GM13977 (cell line): ENCODE data around the gene AFAP1.

Experiments used
- DNase-seq: peaks from one replicate; pipeline ENCODE4 v3.0.0; 2012; ENCODE audit warnings: low spot score
- in situ Hi-C: fragments of 300-500 bp; cut with MboI; formaldehyde crosslinking; loops from one replicate; pipeline ENCODE4 v1.12.0; 2022; ENCODE audit warnings: low sequenced_read_pairs, low pct_unique_long_range_greater_than_20kb, mixed read lengths, inconsistent platforms; ENCODE audit not compliant: unreplicated experiment
- TF ChIP-seq, protein P1 (sequence below): IDR thresholded peaks from 2 replicates; pipeline ENCODE4 v1.5.1; 2012; ENCODE audit warnings: mild to moderate bottlenecking, control low read depth; ENCODE audit not compliant: insufficient read depth; ENCODE audit errors: extremely low read depth, missing control alignments

The AFAP1 gene

DNA sequence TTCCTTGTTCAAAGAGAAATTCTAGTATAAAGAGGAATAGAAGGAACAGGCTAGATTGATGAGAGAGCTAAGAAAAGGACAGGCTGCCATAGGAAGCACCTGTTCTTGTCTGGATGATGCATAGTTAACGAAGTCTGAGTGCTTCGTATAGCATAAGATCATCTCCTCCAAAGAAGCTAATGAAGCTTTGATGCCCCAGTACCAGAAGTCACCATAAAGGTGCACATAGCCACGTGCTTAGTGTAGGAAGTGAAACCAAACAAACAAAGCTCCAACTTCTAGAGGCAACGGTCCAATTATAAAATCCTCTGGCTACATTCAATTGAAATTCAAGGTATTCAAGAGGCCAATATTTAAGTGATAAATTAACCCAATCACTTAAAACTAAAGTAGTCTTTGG lies 31.0 kb downstream of the AFAP1 start:
- no peak for DNase-seq
- TF ChIP-seq, protein P1, sequence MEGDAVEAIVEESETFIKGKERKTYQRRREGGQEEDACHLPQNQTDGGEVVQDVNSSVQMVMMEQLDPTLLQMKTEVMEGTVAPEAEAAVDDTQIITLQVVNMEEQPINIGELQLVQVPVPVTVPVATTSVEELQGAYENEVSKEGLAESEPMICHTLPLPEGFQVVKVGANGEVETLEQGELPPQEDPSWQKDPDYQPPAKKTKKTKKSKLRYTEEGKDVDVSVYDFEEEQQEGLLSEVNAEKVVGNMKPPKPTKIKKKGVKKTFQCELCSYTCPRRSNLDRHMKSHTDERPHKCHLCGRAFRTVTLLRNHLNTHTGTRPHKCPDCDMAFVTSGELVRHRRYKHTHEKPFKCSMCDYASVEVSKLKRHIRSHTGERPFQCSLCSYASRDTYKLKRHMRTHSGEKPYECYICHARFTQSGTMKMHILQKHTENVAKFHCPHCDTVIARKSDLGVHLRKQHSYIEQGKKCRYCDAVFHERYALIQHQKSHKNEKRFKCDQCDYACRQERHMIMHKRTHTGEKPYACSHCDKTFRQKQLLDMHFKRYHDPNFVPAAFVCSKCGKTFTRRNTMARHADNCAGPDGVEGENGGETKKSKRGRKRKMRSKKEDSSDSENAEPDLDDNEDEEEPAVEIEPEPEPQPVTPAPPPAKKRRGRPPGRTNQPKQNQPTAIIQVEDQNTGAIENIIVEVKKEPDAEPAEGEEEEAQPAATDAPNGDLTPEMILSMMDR: no peak
- in situ Hi-C loops: no loop called here

DNA sequence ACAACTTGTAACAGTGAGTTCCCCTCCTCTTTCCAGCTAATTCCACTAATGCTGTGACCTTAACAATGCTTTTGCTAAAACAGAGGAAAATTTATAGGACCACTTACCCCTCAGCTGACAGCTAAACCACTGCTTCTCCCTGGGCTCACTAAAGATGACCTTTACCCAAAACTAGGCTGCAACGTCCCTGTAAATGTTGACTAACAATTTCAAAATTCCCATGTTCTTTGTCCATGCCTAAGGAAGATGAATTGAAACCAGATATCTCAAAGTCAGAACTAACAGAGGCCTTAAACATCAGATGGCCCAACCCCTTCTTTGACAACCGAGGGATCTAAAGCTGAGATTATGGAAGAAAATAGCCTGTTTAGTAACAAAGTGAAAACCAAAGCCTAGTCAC lies 32.5 kb downstream of the AFAP1 start:
- in situ Hi-C loops: no loop called here
- TF ChIP-seq, protein P1: no peak

DNA sequence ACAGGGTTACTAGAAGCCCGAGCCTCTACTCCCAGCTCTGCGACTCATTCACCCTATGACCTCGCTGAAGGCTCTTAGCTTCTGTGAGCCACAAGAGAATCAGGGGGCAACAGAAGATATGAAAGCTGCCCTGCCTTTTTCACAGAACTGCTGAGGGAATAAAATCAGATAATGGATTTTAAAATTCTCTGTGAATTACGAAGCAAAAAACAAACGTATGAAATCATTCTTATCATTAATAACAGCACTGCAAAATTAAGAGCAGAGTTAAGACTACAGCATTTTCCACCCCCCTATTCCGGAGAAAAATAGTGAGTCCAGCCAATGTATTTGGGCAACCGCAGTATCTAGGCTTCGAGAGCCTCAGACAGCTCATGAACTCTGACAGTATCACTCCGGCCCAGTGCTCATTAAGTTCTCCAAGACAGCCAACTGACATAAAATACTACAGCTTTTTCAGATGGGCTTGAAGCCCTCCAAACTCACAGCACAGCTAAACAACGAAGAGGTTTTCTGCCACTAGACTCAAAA lies 33.4 kb downstream of the AFAP1 start:
- no peak for DNase-seq
- in situ Hi-C loops: no loop called here
- TF ChIP-seq, protein P1: no peak

More for the DNA sequence above, 32.5 kb downstream of the AFAP1 start:
- DNase-seq: no peak

DNA sequence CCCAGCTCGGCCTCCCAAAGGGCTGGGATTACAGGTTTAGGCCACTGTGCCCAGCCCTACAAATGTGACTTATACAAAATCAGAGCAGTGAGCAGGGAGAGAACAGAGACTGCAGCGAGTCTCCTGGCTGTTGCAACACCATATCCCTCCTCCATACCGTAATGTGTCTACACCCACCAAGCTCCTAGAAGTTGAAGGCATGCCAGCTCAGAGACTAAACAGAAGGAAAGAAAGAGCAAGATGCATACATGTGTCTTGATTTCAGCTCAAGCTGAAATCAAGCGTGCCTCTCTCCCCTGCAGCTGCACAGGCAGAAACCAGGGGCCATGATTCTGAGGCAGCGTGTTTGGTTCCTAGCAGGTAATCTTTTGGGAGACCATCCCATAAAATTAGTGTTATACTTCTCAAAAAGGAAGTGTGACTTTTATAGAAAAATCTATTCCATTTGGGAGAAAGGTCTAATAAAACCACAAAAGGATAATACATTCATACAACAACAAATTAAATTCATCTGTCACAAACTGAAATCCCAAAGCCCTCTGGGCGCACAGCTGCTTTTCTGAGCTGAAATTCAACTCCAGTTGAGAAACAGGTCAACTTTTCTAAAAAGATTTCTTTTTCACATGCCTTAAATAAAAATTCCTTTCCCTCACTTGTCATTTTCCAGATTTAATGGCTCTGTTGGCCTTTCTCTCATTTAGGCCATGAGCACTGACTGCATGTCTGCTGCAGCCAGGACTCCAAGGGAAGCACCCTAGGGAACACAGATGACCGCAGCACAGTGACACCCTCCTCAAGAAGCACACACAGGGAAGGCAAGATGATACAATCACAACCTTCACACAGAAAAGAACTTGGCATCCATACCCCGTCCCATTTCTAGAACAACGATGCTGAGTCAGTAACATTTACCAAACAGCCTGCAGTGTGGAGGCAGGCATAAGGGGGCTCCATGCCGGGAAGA lies 34.4 kb downstream of the AFAP1 start:
- in situ Hi-C loops: no loop called here
- TF ChIP-seq, protein P1: no peak
- DNase-seq: no peak

DNA sequence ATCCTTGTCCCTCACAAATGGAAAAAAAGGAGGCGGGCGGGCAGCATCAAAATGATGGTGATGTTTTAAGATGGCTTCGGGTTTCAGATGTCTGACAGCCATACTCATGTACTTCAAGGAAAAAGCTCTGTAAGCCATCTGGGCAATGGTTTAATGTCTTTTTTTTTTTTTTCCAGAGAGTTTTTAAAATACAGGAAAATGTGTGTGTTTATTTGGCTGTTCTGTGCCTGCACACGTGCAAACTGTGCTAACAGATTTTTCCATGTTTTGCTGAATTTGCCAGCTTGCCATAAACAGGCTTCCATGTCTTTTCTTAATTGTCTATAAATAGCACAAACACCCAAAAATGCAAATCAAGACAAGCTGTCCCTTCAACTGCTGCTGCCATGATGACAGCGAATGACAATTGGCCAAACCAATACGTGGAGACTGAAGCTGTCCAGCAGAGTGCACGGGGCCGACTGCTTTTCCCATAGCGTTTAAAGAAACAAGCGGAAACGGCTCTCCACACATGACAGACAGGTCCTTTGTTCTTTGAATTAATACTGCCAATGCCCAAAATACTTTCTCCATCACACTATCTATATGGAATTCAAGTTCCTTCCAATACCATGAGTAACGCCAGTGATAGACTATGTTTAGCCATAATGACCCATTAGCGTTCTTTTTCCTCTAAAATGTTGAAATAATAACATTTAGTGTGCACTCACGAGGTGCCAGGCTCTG lies 35.7 kb downstream of the AFAP1 start:
- no peak for DNase-seq
- TF ChIP-seq, protein P1: no peak
- in situ Hi-C loops: no loop called here

DNA sequence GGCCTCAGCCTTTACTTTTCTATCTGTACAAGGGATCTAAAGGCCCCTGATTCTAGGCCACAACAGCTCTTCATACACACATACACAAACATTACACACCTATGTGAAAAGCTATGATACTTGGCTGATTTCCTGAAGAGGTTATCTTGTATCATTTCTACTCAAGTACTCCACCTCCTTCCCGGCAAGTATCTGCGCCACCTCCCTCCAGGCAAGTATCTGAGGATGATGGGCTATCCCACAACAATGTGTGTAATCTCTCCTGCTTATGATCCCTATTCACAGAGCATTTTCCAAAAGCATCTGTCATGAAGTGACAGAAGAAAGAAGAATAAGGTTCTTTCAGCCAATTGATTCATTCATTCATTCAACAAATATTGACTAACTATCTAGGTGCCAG lies 36.8 kb downstream of the AFAP1 start:
- in situ Hi-C loops: no loop called here

More for the DNA sequence above, 36.8 kb downstream of the AFAP1 start:
- TF ChIP-seq, protein P1: no peak
- DNase-seq: no peak
